Astrocyte of the spinal cord (primary cell): Measurements from ENCODE around the gene TRPM3.
"Not testable (repeated sequence)": the region's sequence is repeated elsewhere in the genome, so short reads cannot be mapped to it uniquely, and the experiment has no call there.

Experiments used
- DNase-seq: peaks from one replicate; pipeline ENCODE4 v3.0.0; 2011; ENCODE audit warnings: low read depth, low spot score
- H3K4me3 ChIP-seq: 2 replicates; pipeline ENCODE4 v1.5.1; 2011; ENCODE audit warnings: low read depth, mild to moderate bottlenecking, low read length, moderate library complexity
- in situ Hi-C: cut with HindIII; loops from 2 replicates; pipeline ENCODE4 v1.10.0; 2017; ENCODE audit warnings: low sequenced_read_pairs
- TF ChIP-seq, protein P1 (sequence below): IDR thresholded peaks from 2 replicates; pipeline ENCODE4 v1.5.1; 2012; ENCODE audit warnings: low read depth, mild to moderate bottlenecking, low read length, inconsistent platforms

The TRPM3 gene

DNA sequence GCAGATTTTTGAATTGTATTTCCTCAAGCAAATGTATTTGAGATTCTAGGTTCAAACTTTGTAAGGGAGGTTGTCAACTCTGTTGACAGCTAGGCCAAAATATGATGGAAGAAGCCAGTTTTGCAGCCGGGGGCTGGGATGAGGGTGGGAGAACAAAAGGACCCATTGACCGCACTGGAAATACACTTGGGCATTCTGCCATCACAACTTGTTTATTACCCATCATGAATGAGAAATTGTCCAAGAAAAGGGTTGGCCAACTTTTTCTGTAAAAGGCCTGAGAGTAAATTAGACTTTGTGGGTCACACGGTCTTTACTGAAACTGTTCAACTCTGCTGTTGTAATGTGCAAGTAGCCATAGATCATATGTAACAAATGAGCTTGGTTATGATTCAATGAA lies 485.6 kb downstream of the TRPM3 start:
- in situ Hi-C loops = no loop called here
- TF ChIP-seq, protein P1, sequence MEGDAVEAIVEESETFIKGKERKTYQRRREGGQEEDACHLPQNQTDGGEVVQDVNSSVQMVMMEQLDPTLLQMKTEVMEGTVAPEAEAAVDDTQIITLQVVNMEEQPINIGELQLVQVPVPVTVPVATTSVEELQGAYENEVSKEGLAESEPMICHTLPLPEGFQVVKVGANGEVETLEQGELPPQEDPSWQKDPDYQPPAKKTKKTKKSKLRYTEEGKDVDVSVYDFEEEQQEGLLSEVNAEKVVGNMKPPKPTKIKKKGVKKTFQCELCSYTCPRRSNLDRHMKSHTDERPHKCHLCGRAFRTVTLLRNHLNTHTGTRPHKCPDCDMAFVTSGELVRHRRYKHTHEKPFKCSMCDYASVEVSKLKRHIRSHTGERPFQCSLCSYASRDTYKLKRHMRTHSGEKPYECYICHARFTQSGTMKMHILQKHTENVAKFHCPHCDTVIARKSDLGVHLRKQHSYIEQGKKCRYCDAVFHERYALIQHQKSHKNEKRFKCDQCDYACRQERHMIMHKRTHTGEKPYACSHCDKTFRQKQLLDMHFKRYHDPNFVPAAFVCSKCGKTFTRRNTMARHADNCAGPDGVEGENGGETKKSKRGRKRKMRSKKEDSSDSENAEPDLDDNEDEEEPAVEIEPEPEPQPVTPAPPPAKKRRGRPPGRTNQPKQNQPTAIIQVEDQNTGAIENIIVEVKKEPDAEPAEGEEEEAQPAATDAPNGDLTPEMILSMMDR = no peak
- DNase-seq = no peak
- no peak overlapping the region for H3K4me3 ChIP-seq

DNA sequence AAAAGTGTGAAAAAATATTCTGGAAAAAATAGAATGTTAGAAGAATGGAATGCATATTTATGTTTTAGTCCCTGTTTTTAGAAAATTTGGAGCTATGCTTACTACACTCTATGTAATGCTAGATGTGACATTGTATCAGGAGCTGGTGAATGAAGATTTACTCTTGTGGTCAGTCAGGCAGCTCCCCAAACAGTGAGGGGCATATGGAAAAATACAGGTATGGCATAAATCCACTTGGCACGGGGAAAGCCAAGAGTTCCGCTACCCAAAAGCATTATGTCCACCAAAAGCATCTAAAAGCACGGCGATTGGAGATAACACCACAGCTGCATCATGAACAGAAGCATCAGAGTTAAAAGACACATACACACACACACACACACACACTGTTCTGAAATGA lies 486.7 kb downstream of the TRPM3 start:
- H3K4me3 ChIP-seq = no peak overlapping the region
- TF ChIP-seq, protein P1 = no peak
- DNase-seq = no peak
- in situ Hi-C loops = no loop called here

DNA sequence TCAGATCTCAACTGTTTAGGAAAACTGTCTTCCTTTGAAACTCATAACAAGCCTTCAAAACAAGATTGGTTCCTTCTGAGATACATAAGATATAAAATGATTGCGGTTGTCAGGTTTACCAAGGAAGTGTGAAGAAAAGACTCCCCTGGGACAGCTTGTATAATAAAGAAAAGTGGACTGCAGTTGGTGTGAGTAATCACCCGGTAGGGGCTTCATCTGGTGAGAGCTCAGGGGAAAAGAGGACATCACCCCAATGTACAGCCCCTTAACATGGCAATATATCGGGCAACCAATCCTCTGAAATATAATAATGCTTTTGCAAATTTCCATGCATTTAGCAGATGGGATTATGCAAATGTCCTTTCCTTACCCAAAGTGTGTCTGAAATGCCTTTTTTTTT lies 490.4 kb downstream of the TRPM3 start:
- TF ChIP-seq, protein P1 = no peak
- no peak for DNase-seq
- H3K4me3 ChIP-seq = no peak overlapping the region
- in situ Hi-C loops = no loop called here

DNA sequence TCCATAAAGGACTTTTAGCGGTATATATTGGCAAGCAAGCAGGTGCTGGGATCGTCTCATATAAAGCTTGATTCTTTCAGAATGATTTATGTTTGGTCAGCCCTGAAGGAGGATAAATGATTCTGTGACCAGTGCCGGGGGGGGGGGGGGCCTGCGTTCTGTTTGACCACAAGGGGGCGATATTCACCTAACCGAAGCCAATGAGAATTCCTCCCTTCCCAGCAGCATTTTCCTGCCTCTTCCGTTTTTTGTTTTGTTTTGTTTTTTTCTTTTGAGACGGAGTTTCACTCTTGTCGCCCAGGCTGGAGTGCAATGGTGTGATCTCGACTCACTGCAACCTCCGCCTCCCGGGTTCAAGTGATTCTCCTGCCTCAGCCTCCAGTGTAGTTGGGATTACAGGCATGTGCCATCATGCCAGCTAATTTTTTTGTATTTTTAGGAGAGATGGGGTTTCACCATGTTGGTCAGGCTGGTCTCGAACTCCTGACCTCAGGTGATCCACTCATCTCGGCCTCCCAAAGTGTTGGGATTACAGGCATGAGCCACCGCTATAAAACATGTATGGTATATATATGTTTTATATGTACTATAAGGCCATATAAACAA lies 492.2 kb downstream of the TRPM3 start:
- in situ Hi-C loops, H3K4me3 ChIP-seq: not testable (repeated sequence)
- TF ChIP-seq, protein P1 = peak; percentile 39

DNA sequence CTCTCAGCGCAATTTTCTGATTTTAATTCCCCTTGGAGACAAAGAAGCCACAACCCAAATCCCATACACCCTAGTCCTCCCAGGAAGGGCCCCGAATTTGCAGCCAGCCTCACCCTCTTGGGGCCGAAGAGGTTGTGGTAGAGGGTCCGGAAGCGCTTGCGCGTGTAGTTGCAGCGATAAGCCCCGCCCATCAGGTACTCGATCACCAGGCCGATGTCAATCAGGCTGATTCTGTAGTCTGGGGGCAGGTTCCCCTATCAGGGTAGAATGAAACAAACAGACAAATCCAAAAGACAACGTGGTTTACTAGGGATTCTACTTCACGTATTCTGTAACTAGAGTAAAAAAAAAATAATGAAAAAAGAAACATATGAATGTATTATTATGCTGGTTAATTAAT lies 496.3 kb downstream of the TRPM3 start:
- in situ Hi-C loops = no loop called here

More for the DNA sequence above, 492.2 kb downstream of the TRPM3 start:
- not testable (repeated sequence) for DNase-seq

DNA sequence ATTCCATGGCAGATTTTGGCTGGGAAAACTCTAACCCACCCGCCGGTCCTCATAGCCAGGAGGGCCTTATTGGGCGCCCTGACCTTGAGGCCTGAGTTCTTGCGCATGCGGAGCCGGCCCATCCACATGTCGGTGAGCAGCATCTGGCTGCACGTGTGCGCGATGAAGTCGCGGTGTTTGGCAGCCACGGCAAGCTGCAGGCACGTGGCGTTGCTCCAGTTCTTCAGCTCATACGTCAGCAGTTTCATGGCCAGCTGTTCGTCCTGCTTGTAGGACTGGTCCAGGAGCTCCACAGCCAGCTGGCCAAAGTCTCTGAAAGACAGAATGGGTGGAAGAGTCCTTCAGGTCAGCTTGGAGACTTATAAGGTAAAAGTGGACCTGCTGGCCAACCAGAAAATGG lies 502.6 kb downstream of the TRPM3 start:
- no peak overlapping the region for H3K4me3 ChIP-seq
- DNase-seq = no peak
- TF ChIP-seq, protein P1 = no peak
- in situ Hi-C loops = no loop called here

More for the DNA sequence above, 496.3 kb downstream of the TRPM3 start:
- TF ChIP-seq, protein P1 = no peak
- DNase-seq = no peak
- no peak overlapping the region for H3K4me3 ChIP-seq
